ENCODE results near the gene GDNF.

Gene GDNF

GRCh38 chr5:37857696-37858095 lies 17.9 kb upstream of the GDNF start:
- no peak overlapping the region for H3K4me3 Mint-ChIP-seq
- H3K27ac Mint-ChIP-seq = no peak overlapping the region
- peaks cover 11% of the 10 kb centered on the region for H3K9me3 Mint-ChIP-seq
- no peaks in the 10 kb centered on the region for H3K4me1 Mint-ChIP-seq
- peaks cover 5% of the 10 kb centered on the region for H3K27me3 Mint-ChIP-seq (ENCODE audit: low read depth)
- H3K36me3 Mint-ChIP-seq (ENCODE audit: low read depth) = peaks cover 3% of the 10 kb centered on the region
- no peak for TF ChIP-seq CTCF (IDR thresholded peaks at IDR 0.05; ENCODE audit: unreplicated experiment in 3 of 3)

- no peaks in the 10 kb centered on the region for H3K27me3 Mint-ChIP-seq (ENCODE audit: low read depth)
- no peaks in the 10 kb centered on the region for H3K4me1 Mint-ChIP-seq
- no peak overlapping the region for H3K27ac Mint-ChIP-seq
- peaks cover 3% of the 10 kb centered on the region for H3K36me3 Mint-ChIP-seq (ENCODE audit: low read depth)
- H3K4me3 Mint-ChIP-seq = no peak overlapping the region
- no peak for TF ChIP-seq CTCF (IDR thresholded peaks at IDR 0.05; ENCODE audit: unreplicated experiment in 3 of 3)
- H3K9me3 Mint-ChIP-seq = peaks cover 11% of the 10 kb centered on the region
These were observed 15.6 kb upstream of the GDNF start for GRCh38 chr5:37855438-37855837.

- peaks cover 8% of the 10 kb centered on the region for H3K27me3 Mint-ChIP-seq (ENCODE audit: low read depth)
- H3K4me1 Mint-ChIP-seq = peaks cover 8% of the 10 kb centered on the region
- peaks cover 11% of the 10 kb centered on the region for H3K9me3 Mint-ChIP-seq
- H3K27ac Mint-ChIP-seq = no peak overlapping the region
- peaks cover 3% of the 10 kb centered on the region for H3K36me3 Mint-ChIP-seq (ENCODE audit: low read depth)
- no peak for TF ChIP-seq CTCF (IDR thresholded peaks at IDR 0.05; ENCODE audit: unreplicated experiment in 3 of 3)
- no peak overlapping the region for H3K4me3 Mint-ChIP-seq
These were observed 11.5 kb upstream of the GDNF start for GRCh38 chr5:37851305-37851704.

GRCh38 chr5:37850226-37850865 lies 10.5 kb upstream of the GDNF start:
- TF ChIP-seq CTCF (IDR thresholded peaks at IDR 0.05; ENCODE audit: unreplicated experiment in 3 of 3) = no peak
- peaks cover 12% of the 10 kb centered on the region for H3K27me3 Mint-ChIP-seq (ENCODE audit: low read depth)
- no peak overlapping the region for H3K27ac Mint-ChIP-seq

GRCh38 chr5:37849641-37850040 lies 9.8 kb upstream of the GDNF start:
- Mint-ChIP-seq H3K4me1 (peaks cover 8% of the 10 kb centered on the region), H3K9me3 (peaks cover 3% of the 10 kb centered on the region), H3K27me3 (ENCODE audit: low read depth) (peaks cover 19% of the 10 kb centered on the region), H3K36me3 (ENCODE audit: low read depth) (no peaks in the 10 kb centered on the region), H3K27ac (no peak overlapping the region), H3K4me3 (no peak overlapping the region)
- no peak for TF ChIP-seq CTCF (IDR thresholded peaks at IDR 0.05; ENCODE audit: unreplicated experiment in 3 of 3)

More at GRCh38 chr5:37850226-37850865, 10.5 kb upstream of the GDNF start:
- Mint-ChIP-seq H3K4me3 (no peak overlapping the region), H3K9me3 (peaks cover 7% of the 10 kb centered on the region), H3K4me1 (peaks cover 8% of the 10 kb centered on the region), H3K36me3 (ENCODE audit: low read depth) (no peaks in the 10 kb centered on the region)

- Mint-ChIP-seq H3K9me3 (no peaks in the 10 kb centered on the region), H3K4me1 (peaks cover 17% of the 10 kb centered on the region), H3K36me3 (ENCODE audit: low read depth) (no peaks in the 10 kb centered on the region), H3K27me3 (ENCODE audit: low read depth) (peaks cover 34% of the 10 kb centered on the region), H3K27ac (no peak overlapping the region), H3K4me3 (no peak overlapping the region)
- TF ChIP-seq CTCF (IDR thresholded peaks at IDR 0.05; ENCODE audit: unreplicated experiment in 3 of 3) = no peak
These were observed 8.2 kb upstream of the GDNF start for GRCh38 chr5:37847978-37848425.
